K562 (cell line): ENCODE data around the gene LIX1L. TPM values are rescaled to one million over a fixed set of nuclear protein-coding genes. Genes with fewer than 3 reads are reported as not detected.

ENCODE experiments used
- AFF1 ChIP-seq, 2 experiments: fragments of 450-650 bp; IDR thresholded peaks; 2 replicates each; pipeline ENCODE4 v1.6.1; 2018; ENCODE audit warnings: mild to moderate bottlenecking in 2 of 2, low read depth in 1 of 2; ENCODE audit not compliant: partially characterized antibody in 2 of 2
- GTF2F1 ChIP-seq: IDR thresholded peaks from 2 replicates; pipeline ENCODE4 v1.6.1; 2011; ENCODE audit warnings: low read depth, low read length, improper control_type of control experiment
- HIVEP1 ChIP-seq: fragments of 250-450 bp; sonication (Bioruptor Pico); IDR thresholded peaks from 2 replicates; pipeline ENCODE4 v1.4.0; 2020; ENCODE audit warnings: mild to moderate bottlenecking
- HMG20B ChIP-seq: fragments of 250-450 bp; sonication (Bioruptor Pico); IDR thresholded peaks from 2 replicates; pipeline ENCODE4 v1.5.0; 2021; ENCODE audit warnings: mild to moderate bottlenecking
- NCOR1 ChIP-seq: fragments of 450-650 bp; IDR thresholded peaks from 2 replicates; pipeline ENCODE4 v1.6.1; 2016; ENCODE audit warnings: mild to moderate bottlenecking, moderate library complexity
- NR4A1 ChIP-seq, 2 experiments: fragments of 250-450 bp in 1 of 2; fragments of 450-650 bp in 1 of 2; sonication (Bioruptor Pico) in 1 of 2; IDR thresholded peaks; 2 replicates each; pipeline versions ENCODE4 v1.4.0 to v1.6.1; 2016 to 2020; ENCODE audit warnings: mild to moderate bottlenecking in 2 of 2, missing compliant biosample characterization in 1 of 2, missing genetic modification characterization in 1 of 2, moderate library complexity in 1 of 2
- SNRNP70 ChIP-seq: fragments of 200-400 bp; formaldehyde crosslinking; optimal IDR thresholded peaks from 2 replicates; pipeline ENCODE3; 2017; ENCODE audit warnings: low read depth, low read length
- YBX1 ChIP-seq: fragments of 450-650 bp; IDR thresholded peaks from 2 replicates; pipeline ENCODE4 v1.7.1; 2016; ENCODE audit warnings: mild to moderate bottlenecking
- ZBTB11 ChIP-seq, 3 experiments: fragments of 200-800 bp in 1 of 3; fragments of 250-450 bp in 1 of 3; fragments of 450-650 bp in 1 of 3; sonication (Bioruptor Pico) in 1 of 3; sonication (Bioruptor generic) in 1 of 3; formaldehyde crosslinking in 1 of 3; IDR thresholded peaks; 2 replicates each; pipeline versions ENCODE4 v1.6.1 to v1.8.0; 2016 to 2022; ENCODE audit warnings: mild to moderate bottlenecking in 2 of 3, missing genetic modification characterization in 2 of 3, missing compliant biosample characterization in 1 of 3, moderate library complexity in 1 of 3
- ZNF696 ChIP-seq: fragments of 250-450 bp; sonication (Bioruptor Pico); conservative IDR thresholded peaks from 2 replicates; pipeline ENCODE4 v1.4.0; 2020; ENCODE audit warnings: mild to moderate bottlenecking, moderate library complexity
- polyA plus RNA-seq, 8 experiments: library from polyadenylated mRNA; depleted of rRNA in 4 of 8; stranded (reverse) in 5 of 8; unstranded in 3 of 8; fragments of >200 nt; fragmentation: Nextera tagmentation in 2 of 8; fragmentation: Illumina TruSeq in 1 of 8; extraction: Ambion mirVana in 2 of 8; extraction: Trizol in 1 of 8; gene quantifications; 2 replicates each; pipeline versions ENCODE4 v1.2.1 to v1.2.3, GENCODE V29; 2011 to 2014; ENCODE audit warnings: inconsistent platforms in 1 of 8, missing spikeins in 1 of 8
- total RNA-seq, 7 experiments: library from RNA; depleted of rRNA in 6 of 7; stranded (reverse); fragments of >200 nt in 6 of 7; fragmentation: Illumina TruSeq in 2 of 7; extraction: Trizol in 2 of 7; gene quantifications; 2 replicates each; pipeline versions ENCODE4 v1.2.1 to v1.2.3, GENCODE V29; 2011 to 2021; ENCODE audit warnings: low replicate concordance in 1 of 7

LIX1L gene
- total and polyA plus RNA-seq, 9 of the 15 experiments (the other 6 are each of a cell fraction or from before 2014, with no cell fraction given), result 4.6 to 26.5 (median 12.5) TPM

- TF ChIP-seq HMG20B (CRISPR knock-in tag) (no peak), AFF1 (IDR thresholded peaks at IDR 0.05; ENCODE audit: low read depth in 1 of 2, partially characterized antibody in 2 of 2) (no peak), YBX1 (no peak), SNRNP70 (no peak), NR4A1 (CRISPR knock-in tag; IDR thresholded peaks at IDR 0.05) (no peak), NR4A1 (tag; IDR thresholded peaks at IDR 0.05) (no peak), ZBTB11 (CRISPR knock-in tag; IDR thresholded peaks at IDR 0.05) (peak in 1 of 3 experiments; percentile 11; a peak in 1 of 6 replicates), NCOR1 (no peak), GTF2F1 (no peak), HIVEP1 (CRISPR knock-in tag) (0 out of 2 replicates have a peak, but pooled peaks have one; percentile 5), ZNF696 (CRISPR knock-in tag) (no peak)
These were observed 28.0 kb upstream of the LIX1L start (continued) for GRCh38 chr1:145985502-145986439.
